K562 (cell line): ENCODE data around the gene PPA1. TPM values are rescaled to one million over a fixed set of nuclear protein-coding genes. Genes with fewer than 3 reads are reported as not detected.

Experiments
- ATAC-seq: fragments of 200-7000 bp; cut with Tn5 transposase; 3 replicates; pipeline ENCODE4 v1.9.1; 2020; ENCODE audit warnings: moderate library complexity
- BruUV-seq: library from RNA; stranded (reverse); fragments of 400-500 nt; replicated peaks from 2 replicates; lab custom pipeline; 2021; lab: Mats Ljungman, UMichigan
- CTCF ChIA-PET: fragments of 300-600 bp; formaldehyde crosslinking; extraction: SDS; loops from one replicate; lab custom pipeline; 2021; ENCODE audit warnings: low intra/inter-chr PET ratio; lab: Yijun Ruan, JAX
- POLR2A ChIA-PET: fragments of 300-600, 350-650 bp; sonication (Branson Sonifier 250); formaldehyde crosslinking; extraction: SDS; loops from one replicate; lab custom pipeline; 2021; ENCODE audit warnings: antibody characterized with exemption, inconsistent platforms; lab: Yijun Ruan, JAX
- DNase-seq, 4 experiments: peaks; one replicate each; pipeline versions ENCODE4 v3.0.0 to v3.0.0-alpha.2; 2011 to 2018; ENCODE audit warnings: low spot score in 3 of 4, mixed read lengths in 3 of 4; ENCODE audit errors: extremely low read depth in 1 of 4
- FAIRE-seq: peaks from 2 replicates; lab custom pipeline; 2011; peaks lifted over from hg19 to GRCh38; lab: Jason Lieb, UNC
- H2AFZ ChIP-seq: 2 replicates; pipeline ENCODE4 v1.6.0; 2011; ENCODE audit warnings: low read depth, low read length, control low read depth, inconsistent platforms
- H3K27ac ChIP-seq: fragments of 200-600 bp; 3 replicates; pipeline ENCODE4 v1.8.0; 2011; ENCODE audit warnings: low read depth, mild to moderate bottlenecking, control low read depth, inconsistent platforms, low read length, moderate library complexity, mixed read lengths; ENCODE audit errors: extremely low read depth
- H3K27me3 ChIP-seq, 2 experiments: fragments of 300-600 bp in 1 of 2; 2 replicates in 1 of 2; 3 replicates in 1 of 2; pipeline versions ENCODE4 v1.6.0 to v1.8.0; 2011; ENCODE audit warnings: inconsistent platforms in 2 of 2, low read length in 2 of 2, mild to moderate bottlenecking in 1 of 2, mixed read lengths in 1 of 2, moderate library complexity in 1 of 2; ENCODE audit not compliant: control insufficient read depth in 2 of 2, insufficient read depth in 2 of 2
- H3K36me3 ChIP-seq: fragments of 300-600 bp; 3 replicates; pipeline ENCODE4 v1.8.0; 2011; ENCODE audit warnings: mild to moderate bottlenecking, low read length, inconsistent platforms; ENCODE audit not compliant: control insufficient read depth, insufficient read depth
- H3K4me1 ChIP-seq, 2 experiments: fragments of 200-600 bp in 1 of 2; replicated peaks in 1 of 2; 2 replicates in 1 of 2; 3 replicates in 1 of 2; pipeline versions ENCODE4 v1.5.1 to v1.8.0; 2011; ENCODE audit warnings: inconsistent platforms in 2 of 2, low read length in 2 of 2, mild to moderate bottlenecking in 1 of 2, mixed read lengths in 1 of 2, moderate library complexity in 1 of 2; ENCODE audit not compliant: control insufficient read depth in 2 of 2, insufficient read depth in 2 of 2
- H3K4me2 ChIP-seq: 2 replicates; pipeline ENCODE4 v1.6.1; 2011; ENCODE audit warnings: low read length, control low read depth, inconsistent platforms, mixed read lengths; ENCODE audit not compliant: insufficient read depth
- H3K4me3 ChIP-seq: fragments of 200-600 bp; sonication (generic), shearing (Covaris generic); 2 replicates; pipeline ENCODE4 v1.5.1; 2016; ENCODE audit warnings: control low read depth, inconsistent platforms
- H3K79me2 ChIP-seq: fragments of 200-600 bp; 3 replicates; pipeline ENCODE4 v1.8.0; 2011; ENCODE audit warnings: low read length, inconsistent platforms; ENCODE audit not compliant: control insufficient read depth, insufficient read depth
- H3K9ac ChIP-seq, 2 experiments: 2 replicates each; pipeline versions ENCODE4 v1.6.0 to v1.6.1; 2011; ENCODE audit warnings: low read depth in 2 of 2, low read length in 2 of 2, control low read depth in 1 of 2, inconsistent platforms in 1 of 2, mild to moderate bottlenecking in 1 of 2, mixed read lengths in 1 of 2; ENCODE audit not compliant: insufficient read depth in 1 of 2
- H3K9me1 ChIP-seq: one replicate; pipeline ENCODE4 v1.6.0; 2011; ENCODE audit warnings: inconsistent platforms, mild to moderate bottlenecking, low read length, moderate library complexity; ENCODE audit not compliant: control insufficient read depth, insufficient read depth
- H3K9me3 ChIP-seq: replicated peaks from 2 replicates; pipeline ENCODE4 v1.5.1; 2011; ENCODE audit warnings: low read depth, low read length, inconsistent platforms; ENCODE audit not compliant: control insufficient read depth, insufficient read depth
- H4K20me1 ChIP-seq: replicated peaks from 2 replicates; pipeline ENCODE4 v1.6.1; 2011; ENCODE audit warnings: low read length, inconsistent platforms, mixed read lengths; ENCODE audit not compliant: control insufficient read depth, insufficient read depth
- DPF2 ChIP-seq: fragments of 450-650 bp; IDR thresholded peaks from 2 replicates; pipeline ENCODE4 v1.6.1; 2016
- GTF2E2 ChIP-seq: fragments of 200-800 bp; sonication (Bioruptor generic); IDR thresholded peaks from 2 replicates; pipeline ENCODE4 v1.6.1; 2016; ENCODE audit warnings: missing genetic modification characterization, missing compliant biosample characterization
- KAT2B ChIP-seq: IDR thresholded peaks from one replicate; pipeline ENCODE4 v1.6.1; 2012; ENCODE audit warnings: low read depth, mild to moderate bottlenecking, control low read depth, inconsistent platforms, low read length, moderate library complexity
- PBX2 ChIP-seq, 2 experiments: IDR thresholded peaks in 1 of 2; conservative IDR thresholded peaks in 1 of 2; 2 replicates each; pipeline ENCODE4 v1.6.1; 2016; ENCODE audit warnings: low read depth in 2 of 2, mild to moderate bottlenecking in 1 of 2, missing compliant biosample characterization in 1 of 2, missing genetic modification characterization in 1 of 2, moderate library complexity in 1 of 2
- SMC3 ChIP-seq: conservative IDR thresholded peaks from 2 replicates; pipeline ENCODE4 v1.6.1; 2011; ENCODE audit warnings: low read depth, low read length, improper control_type of control experiment; ENCODE audit not compliant: insufficient read depth
- TRIM28 ChIP-seq: fragments of 450-650 bp; IDR thresholded peaks from 2 replicates; pipeline ENCODE4 v1.6.1; 2017
- XRCC4 ChIP-seq: IDR thresholded peaks from one replicate; pipeline ENCODE4 v1.6.1; 2011; ENCODE audit not compliant: insufficient read depth, insufficient read length; ENCODE audit errors: extremely low read depth
- ZBTB8A ChIP-seq: fragments of 450-650 bp; IDR thresholded peaks from 2 replicates; pipeline ENCODE4 v1.6.1; 2018; ENCODE audit warnings: mild to moderate bottlenecking, moderate library complexity; ENCODE audit not compliant: partially characterized antibody
- ZC3H11A ChIP-seq: IDR thresholded peaks from 2 replicates; pipeline ENCODE4 v1.6.1; 2012; ENCODE audit warnings: low read depth, low read length, improper control_type of control experiment
- ZNF124 ChIP-seq: sonication (generic); formaldehyde crosslinking; IDR thresholded peaks from 2 replicates; pipeline ENCODE4 v1.8.1; 2022; ENCODE audit warnings: missing genetic modification reagents
- whole genome bisulfite sequencing: fragments of 100-300 bp; shearing (Covaris generic); methylation state at CpG from one replicate; pipeline ENCODE4 v1.1.6; 2016; ENCODE audit warnings: low coverage, mixed read lengths; ENCODE audit not compliant: insufficient coverage; ENCODE audit errors: missing lambda C conversion rate; 5-methylcytosine and 5-hydroxymethylcytosine counted together
- in situ Hi-C: fragments of 300-500 bp; cut with MboI; formaldehyde crosslinking; loops from 4 replicates; pipeline ENCODE4 v1.15.0; 2018; ENCODE audit warnings: inconsistent platforms, mixed read lengths
- intact Hi-C: fragments of 100-400 bp; cut with micrococcal nuclease; formaldehyde crosslinking; loops from 2 replicates; pipeline ENCODE4 v1.14.2; 2022
- polyA plus RNA-seq, 8 experiments: library from polyadenylated mRNA; depleted of rRNA in 4 of 8; stranded (reverse) in 5 of 8; unstranded in 3 of 8; fragments of >200 nt; fragmentation: Nextera tagmentation in 2 of 8; fragmentation: Illumina TruSeq in 1 of 8; extraction: Ambion mirVana in 2 of 8; extraction: Trizol in 1 of 8; gene quantifications; 2 replicates each; pipeline versions ENCODE4 v1.2.1 to v1.2.3, GENCODE V29; 2011 to 2014; ENCODE audit warnings: inconsistent platforms in 1 of 8, missing spikeins in 1 of 8
- total RNA-seq, 7 experiments: library from RNA; depleted of rRNA in 6 of 7; stranded (reverse); fragments of >200 nt in 6 of 7; fragmentation: Illumina TruSeq in 2 of 7; extraction: Trizol in 2 of 7; gene quantifications; 2 replicates each; pipeline versions ENCODE4 v1.2.1 to v1.2.3, GENCODE V29; 2011 to 2021; ENCODE audit warnings: low replicate concordance in 1 of 7
- TF ChIP-seq, protein P1 (sequence below), 3 experiments: IDR thresholded peaks in 2 of 3; conservative IDR thresholded peaks in 1 of 3; 2 replicates each; pipeline ENCODE4 v1.5.1; 2011 to 2012; ENCODE audit warnings: low read length in 3 of 3, mild to moderate bottlenecking in 3 of 3, control low read depth in 2 of 3, improper control_type of control experiment in 1 of 3, inconsistent platforms in 1 of 3, low read depth in 1 of 3, mixed read lengths in 1 of 3, moderate library complexity in 1 of 3; ENCODE audit not compliant: insufficient read depth in 2 of 3
- TF ChIP-seq, protein P2 (sequence below), 2 experiments: fragments of 450-650 bp; IDR thresholded peaks; 2 replicates each; pipeline ENCODE4 v1.6.1; 2018; ENCODE audit warnings: mild to moderate bottlenecking in 2 of 2, low read depth in 1 of 2; ENCODE audit not compliant: partially characterized antibody in 2 of 2

PPA1 gene
- total and polyA plus RNA-seq, 9 of the 15 experiments (the other 6 are each of a cell fraction or from before 2014, with no cell fraction given), result 301 to 635 (median 471) TPM

DNA sequence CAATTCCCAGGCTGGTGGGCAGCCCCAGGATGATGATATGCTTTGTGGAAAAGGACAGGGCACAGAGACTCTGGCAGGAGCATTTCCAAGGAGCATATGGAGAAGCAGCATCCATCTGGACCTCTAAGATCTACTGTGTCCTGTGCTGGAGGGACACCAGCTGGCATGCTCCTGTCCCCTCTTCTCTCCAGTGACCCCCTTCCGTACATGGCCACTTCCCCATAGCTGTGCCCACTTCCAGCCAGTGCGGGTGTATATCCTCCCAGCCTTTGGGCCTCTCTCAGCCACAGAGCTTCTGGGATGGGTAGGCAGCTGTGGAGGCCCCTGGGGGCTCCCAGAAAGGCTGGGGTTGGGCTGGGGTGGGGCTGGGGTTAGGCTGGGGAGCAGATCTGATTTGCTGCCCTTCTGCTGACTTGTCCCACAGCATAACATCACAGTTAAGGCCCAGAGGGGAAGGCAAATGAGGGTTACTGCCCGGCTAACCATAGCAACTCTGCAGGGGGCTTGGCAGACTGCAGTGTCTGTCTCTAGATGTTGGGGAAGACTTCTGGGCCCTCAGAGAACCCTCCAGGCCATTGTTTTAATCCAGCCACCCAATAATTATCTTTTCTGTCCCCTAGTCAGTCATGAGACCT is 44.3 kb upstream of the PPA1 start:
- no peak overlapping the region for H2AFZ ChIP-seq
- no TSS peak for BruUV-seq
- TF ChIP-seq GTF2E2, result no peak
- no peak for TF ChIP-seq ZC3H11A
- no peak for TF ChIP-seq PBX2 (CRISPR knock-in tag; IDR thresholded peaks at IDR 0.05; ENCODE audit: low read depth)
- no peak for TF ChIP-seq PBX2 (tag; conservative IDR thresholded peaks at IDR 0.05; ENCODE audit: low read depth)
- no peak for TF ChIP-seq TRIM28
- no peak for TF ChIP-seq XRCC4
- TF ChIP-seq, protein P1, sequence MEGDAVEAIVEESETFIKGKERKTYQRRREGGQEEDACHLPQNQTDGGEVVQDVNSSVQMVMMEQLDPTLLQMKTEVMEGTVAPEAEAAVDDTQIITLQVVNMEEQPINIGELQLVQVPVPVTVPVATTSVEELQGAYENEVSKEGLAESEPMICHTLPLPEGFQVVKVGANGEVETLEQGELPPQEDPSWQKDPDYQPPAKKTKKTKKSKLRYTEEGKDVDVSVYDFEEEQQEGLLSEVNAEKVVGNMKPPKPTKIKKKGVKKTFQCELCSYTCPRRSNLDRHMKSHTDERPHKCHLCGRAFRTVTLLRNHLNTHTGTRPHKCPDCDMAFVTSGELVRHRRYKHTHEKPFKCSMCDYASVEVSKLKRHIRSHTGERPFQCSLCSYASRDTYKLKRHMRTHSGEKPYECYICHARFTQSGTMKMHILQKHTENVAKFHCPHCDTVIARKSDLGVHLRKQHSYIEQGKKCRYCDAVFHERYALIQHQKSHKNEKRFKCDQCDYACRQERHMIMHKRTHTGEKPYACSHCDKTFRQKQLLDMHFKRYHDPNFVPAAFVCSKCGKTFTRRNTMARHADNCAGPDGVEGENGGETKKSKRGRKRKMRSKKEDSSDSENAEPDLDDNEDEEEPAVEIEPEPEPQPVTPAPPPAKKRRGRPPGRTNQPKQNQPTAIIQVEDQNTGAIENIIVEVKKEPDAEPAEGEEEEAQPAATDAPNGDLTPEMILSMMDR (IDR thresholded peaks at IDR 0.05 in 2 of 3, conservative IDR thresholded peaks at IDR 0.05 in 1 of 3; ENCODE audit: insufficient read depth in 2 of 3, low read depth in 1 of 3, low read length in 3 of 3), result no peak
- no peak for TF ChIP-seq ZNF124 (CRISPR knock-in tag)
- TF ChIP-seq, protein P2, sequence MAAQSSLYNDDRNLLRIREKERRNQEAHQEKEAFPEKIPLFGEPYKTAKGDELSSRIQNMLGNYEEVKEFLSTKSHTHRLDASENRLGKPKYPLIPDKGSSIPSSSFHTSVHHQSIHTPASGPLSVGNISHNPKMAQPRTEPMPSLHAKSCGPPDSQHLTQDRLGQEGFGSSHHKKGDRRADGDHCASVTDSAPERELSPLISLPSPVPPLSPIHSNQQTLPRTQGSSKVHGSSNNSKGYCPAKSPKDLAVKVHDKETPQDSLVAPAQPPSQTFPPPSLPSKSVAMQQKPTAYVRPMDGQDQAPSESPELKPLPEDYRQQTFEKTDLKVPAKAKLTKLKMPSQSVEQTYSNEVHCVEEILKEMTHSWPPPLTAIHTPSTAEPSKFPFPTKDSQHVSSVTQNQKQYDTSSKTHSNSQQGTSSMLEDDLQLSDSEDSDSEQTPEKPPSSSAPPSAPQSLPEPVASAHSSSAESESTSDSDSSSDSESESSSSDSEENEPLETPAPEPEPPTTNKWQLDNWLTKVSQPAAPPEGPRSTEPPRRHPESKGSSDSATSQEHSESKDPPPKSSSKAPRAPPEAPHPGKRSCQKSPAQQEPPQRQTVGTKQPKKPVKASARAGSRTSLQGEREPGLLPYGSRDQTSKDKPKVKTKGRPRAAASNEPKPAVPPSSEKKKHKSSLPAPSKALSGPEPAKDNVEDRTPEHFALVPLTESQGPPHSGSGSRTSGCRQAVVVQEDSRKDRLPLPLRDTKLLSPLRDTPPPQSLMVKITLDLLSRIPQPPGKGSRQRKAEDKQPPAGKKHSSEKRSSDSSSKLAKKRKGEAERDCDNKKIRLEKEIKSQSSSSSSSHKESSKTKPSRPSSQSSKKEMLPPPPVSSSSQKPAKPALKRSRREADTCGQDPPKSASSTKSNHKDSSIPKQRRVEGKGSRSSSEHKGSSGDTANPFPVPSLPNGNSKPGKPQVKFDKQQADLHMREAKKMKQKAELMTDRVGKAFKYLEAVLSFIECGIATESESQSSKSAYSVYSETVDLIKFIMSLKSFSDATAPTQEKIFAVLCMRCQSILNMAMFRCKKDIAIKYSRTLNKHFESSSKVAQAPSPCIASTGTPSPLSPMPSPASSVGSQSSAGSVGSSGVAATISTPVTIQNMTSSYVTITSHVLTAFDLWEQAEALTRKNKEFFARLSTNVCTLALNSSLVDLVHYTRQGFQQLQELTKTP (IDR thresholded peaks at IDR 0.05; ENCODE audit: low read depth in 1 of 2, partially characterized antibody in 2 of 2), result no peak
- TF ChIP-seq SMC3, result no peak
- no peak for TF ChIP-seq DPF2
- TF ChIP-seq KAT2B, result no peak
- TF ChIP-seq ZBTB8A, result no peak

More for the DNA sequence above, 44.3 kb upstream of the PPA1 start:
- Histone ChIP-seq H3K4me1 (no peaks in the 10 kb centered on the region), H3K4me3 (no peak overlapping the region), H3K27ac (no peak overlapping the region), H3K36me3 (no peaks in the 10 kb centered on the region), H3K9me1 (no peaks in the 10 kb centered on the region), H3K79me2 (no peaks in the 10 kb centered on the region), H4K20me1 (0 out of 2 replicates have a peak, but pooled peaks cover 8% of the 10 kb centered on the region), H3K9me3 (no peaks in the 10 kb centered on the region), H3K9ac (no peak overlapping the region), H3K27me3 (peaks cover 27 to 48% of the 10 kb centered on the region in 2 experiments; a peak in 4 of 5 replicates), H3K4me2 (no peak overlapping the region)
- in situ Hi-C loops, result no loop called here
- ChIA-PET CTCF (no interaction called here), POLR2A (interaction anchor here (0.7 kb wide), 1 partner anchor 23 kb away, joined by 3 read pairs; no protein-coding TSS in a partner anchor)
- FAIRE-seq (no peak), ATAC-seq (no peak), DNase-seq (no peak)
- intact Hi-C loops, result no loop called here
- 2% methylated on average over 3 of the region's 3 CpGs for WGBS
